HepG2 (cell line): Measurements from ENCODE around the gene NXPH4. TPM values are rescaled to one million over a fixed set of nuclear protein-coding genes. Genes with fewer than 3 reads are reported as not detected.
A peak's percentile ranks its signal among the peaks of the same experiment; 100 is the strongest.

ENCODE experiments used
- AFF4 ChIP-seq: sonication (generic); formaldehyde crosslinking; IDR thresholded peaks from 2 replicates; pipeline ENCODE4 v1.4.0; 2020; ENCODE audit warnings: missing genetic modification reagents
- BCL3 ChIP-seq: sonication (generic); formaldehyde crosslinking; IDR thresholded peaks from 2 replicates; pipeline ENCODE4 v1.5.1; 2020; ENCODE audit warnings: mild to moderate bottlenecking, missing genetic modification reagents, moderate library complexity
- CSRNP1 ChIP-seq: sonication (generic); formaldehyde crosslinking; IDR thresholded peaks from 2 replicates; pipeline ENCODE4 v1.8.1; 2023; ENCODE audit warnings: mild to moderate bottlenecking, missing genetic modification reagents
- ELF1 ChIP-seq: sonication (generic); formaldehyde crosslinking; IDR thresholded peaks from 2 replicates; pipeline ENCODE4 v1.4.0; 2020; ENCODE audit warnings: missing genetic modification reagents
- FOXC1 ChIP-seq: sonication (generic); formaldehyde crosslinking; IDR thresholded peaks from 2 replicates; pipeline ENCODE4 v1.8.0; 2022; ENCODE audit warnings: mild to moderate bottlenecking, missing genetic modification reagents, borderline replicate concordance
- FOXK1 ChIP-seq: sonication (generic); formaldehyde crosslinking; IDR thresholded peaks from 2 replicates; pipeline ENCODE4 v1.4.0; 2020; ENCODE audit warnings: low read depth, missing genetic modification reagents, borderline replicate concordance
- HNRNPK ChIP-seq: fragments of 200-400 bp; formaldehyde crosslinking; IDR thresholded peaks from 2 replicates; pipeline ENCODE4 v1.6.1; 2018; ENCODE audit warnings: low read length, low read depth, moderate library complexity, mild to moderate bottlenecking; ENCODE audit not compliant: poor library complexity, severe bottlenecking
- MTF2 ChIP-seq: sonication (generic); formaldehyde crosslinking; IDR thresholded peaks from 2 replicates; pipeline ENCODE4 v1.5.0; 2020; ENCODE audit warnings: missing genetic modification reagents, borderline replicate concordance
- PCBP1 ChIP-seq: fragments of 200-400 bp; formaldehyde crosslinking; IDR thresholded peaks from 2 replicates; pipeline ENCODE4 v1.6.1; 2017; ENCODE audit warnings: mild to moderate bottlenecking, low read depth, low read length, borderline replicate concordance
- PHF8 ChIP-seq: sonication (generic); formaldehyde crosslinking; IDR thresholded peaks from 2 replicates; pipeline ENCODE4 v1.5.0; 2020; ENCODE audit warnings: missing genetic modification reagents
- TCF12 ChIP-seq, 2 experiments: fragments of 450-650 bp in 1 of 2; sonication (generic) in 1 of 2; formaldehyde crosslinking in 1 of 2; IDR thresholded peaks; 2 replicates each; pipeline versions ENCODE4 v1.6.1 to v1.8.0; 2017 to 2022; ENCODE audit warnings: antibody characterized with exemption in 1 of 2, mild to moderate bottlenecking in 1 of 2, missing genetic modification reagents in 1 of 2, moderate library complexity in 1 of 2
- TCF7 ChIP-seq: sonication (generic); IDR thresholded peaks from 2 replicates; pipeline ENCODE4 v1.6.1; 2016; ENCODE audit warnings: antibody characterized with exemption, low read depth
- UBTF ChIP-seq: sonication (generic); formaldehyde crosslinking; IDR thresholded peaks from 2 replicates; pipeline ENCODE4 v1.4.0; 2020; ENCODE audit warnings: mild to moderate bottlenecking, missing genetic modification reagents
- ZC3H4 ChIP-seq: sonication (generic); formaldehyde crosslinking; IDR thresholded peaks from 2 replicates; pipeline ENCODE4 v1.4.0; 2020; ENCODE audit warnings: missing genetic modification reagents, borderline replicate concordance
- ZNF260 ChIP-seq: sonication (generic); formaldehyde crosslinking; IDR thresholded peaks from 2 replicates; pipeline ENCODE4 v1.4.0; 2020; ENCODE audit warnings: missing genetic modification reagents, low read depth, mild to moderate bottlenecking, borderline replicate concordance
- ZNF777 ChIP-seq: sonication (generic); formaldehyde crosslinking; IDR thresholded peaks from 2 replicates; pipeline ENCODE4 v1.4.0; 2020; ENCODE audit warnings: missing genetic modification reagents
- polyA plus RNA-seq, 8 experiments: library from polyadenylated mRNA; depleted of rRNA in 3 of 8; stranded (reverse) in 7 of 8; unstranded in 1 of 8; fragments of >200 nt; fragmentation: Illumina TruSeq in 4 of 8; extraction: Trizol in 4 of 8; gene quantifications; 2 replicates each; pipeline versions ENCODE4 v1.2.1 to v1.2.3, GENCODE V29; 2011 to 2016; ENCODE audit warnings: low read depth in 4 of 8, missing spikeins in 1 of 8, mixed read lengths in 1 of 8; ENCODE audit not compliant: insufficient read depth in 1 of 8
- total RNA-seq, 5 experiments: library from RNA; depleted of rRNA; stranded (reverse); fragments of >200 nt; fragmentation: Illumina TruSeq; extraction: Trizol; gene quantifications; 2 replicates each; pipeline ENCODE4 v1.2.3, GENCODE V29; 2016; ENCODE audit warnings: low read depth in 1 of 5

Gene NXPH4
- total and polyA plus RNA-seq, 2 of the 13 experiments (the other 11 are each of a cell fraction or from before 2014, with no cell fraction given) = 0.13 TPM; not detected in 1

GRCh38 chr12:57240066-57240921 is 23.7 kb downstream of the NXPH4 start (continued):
- no peak for TF ChIP-seq CSRNP1
- no peak for TF ChIP-seq BCL3
- 0 out of 2 replicates have a peak, but pooled peaks have one; percentile 41 for TF ChIP-seq MTF2 (CRISPR knock-in tag)
- 0 out of 2 replicates have a peak, but pooled peaks have one; percentile 10 for TF ChIP-seq ELF1
- 0 out of 2 replicates have a peak, but pooled peaks have one; percentile 28 for TF ChIP-seq PCBP1
- peak; percentile 1; the same call in 1 of the 2 replicates for TF ChIP-seq UBTF
- peak; percentile 37; the same call in 1 of the 2 replicates for TF ChIP-seq ZNF777 (CRISPR knock-in tag)
- TF ChIP-seq TCF12 (IDR thresholded peaks at IDR 0.05) = no peak
- TF ChIP-seq TCF12 (CRISPR knock-in tag; IDR thresholded peaks at IDR 0.05) = no peak
- no peak for TF ChIP-seq ZNF260 (CRISPR knock-in tag)
- TF ChIP-seq ZC3H4 (CRISPR knock-in tag) = no peak
- peak; percentile 76; the same call in 1 of the 2 replicates for TF ChIP-seq FOXC1 (CRISPR knock-in tag)
- TF ChIP-seq AFF4 = no peak
- TF ChIP-seq HNRNPK = peak; percentile 64
- peak; percentile 14; the same call in 1 of the 2 replicates for TF ChIP-seq FOXK1 (CRISPR knock-in tag)
- no peak for TF ChIP-seq TCF7
- TF ChIP-seq PHF8 (CRISPR knock-in tag) = no peak
